DMS153 (cell line): ENCODE measurements around the gene TXNRD3.
"Not testable (repeated sequence)": the region's sequence is repeated elsewhere in the genome, so short reads cannot be mapped to it uniquely, and the experiment has no call there.

Source experiments
- DNase-seq: peaks from one replicate; lab custom pipeline; 2025; lab: John Stamatoyannopoulos, UW

TXNRD3 gene

GRCh38 chr3:126595479-126595878, 59.4 kb downstream of the TXNRD3 start:
- not testable (repeated sequence) for DNase-seq

- DNase-seq, result not testable (repeated sequence)
Measured at GRCh38 chr3:126591515-126591914, 63.4 kb downstream of the TXNRD3 start.

GRCh38 chr3:126582311-126582710, 72.6 kb downstream of the TXNRD3 start:
- no peak for DNase-seq

- DNase-seq, result no peak
Measured at GRCh38 chr3:126581569-126581968, 73.4 kb downstream of the TXNRD3 start.

GRCh38 chr3:126580746-126581145, 74.2 kb downstream of the TXNRD3 start:
- no peak for DNase-seq

GRCh38 chr3:126578702-126579101, 76.2 kb downstream of the TXNRD3 start:
- no peak for DNase-seq

GRCh38 chr3:126577261-126577660, 77.7 kb downstream of the TXNRD3 start:
- DNase-seq, result no peak

- DNase-seq, result peak; percentile 7
Measured at GRCh38 chr3:126573492-126574117, 81.3 kb downstream of the TXNRD3 start.

GRCh38 chr3:126571078-126571477, 83.8 kb downstream of the TXNRD3 start:
- no peak for DNase-seq

- no peak for DNase-seq
Measured at GRCh38 chr3:126570103-126570541, 84.8 kb downstream of the TXNRD3 start.

GRCh38 chr3:126569390-126569975, 85.4 kb downstream of the TXNRD3 start:
- DNase-seq, result no peak

- DNase-seq, result no peak
Measured at GRCh38 chr3:126568776-126569342, 86.1 kb downstream of the TXNRD3 start.

GRCh38 chr3:126567696-126568438, 87.1 kb downstream of the TXNRD3 start:
- no peak for DNase-seq

GRCh38 chr3:126562737-126563276, 92.1 kb downstream of the TXNRD3 start:
- DNase-seq, result no peak

GRCh38 chr3:126558336-126559071, 96.4 kb downstream of the TXNRD3 start, which contains the start of gene C3orf22:
Gene C3orf22 (minus strand): TSS chr3:126558932. CDS start chr3:126553390, 5,542 bp downstream.
- DNase-seq, result no peak

GRCh38 chr3:126557761-126558160, 97.2 kb downstream of the TXNRD3 start:
- DNase-seq, result no peak

- no peak for DNase-seq
Measured at GRCh38 chr3:126557415-126557745, 97.5 kb downstream of the TXNRD3 start.
